PC-3 (cell line): ENCODE data around the gene SCARB1.

ENCODE experiments used
- EZH2phosphoT487 ChIP-seq: fragments of 300-600 bp; sonication (generic); IDR thresholded peaks from 2 replicates; pipeline ENCODE4 v1.6.1; 2018; ENCODE audit warnings: mild to moderate bottlenecking, antibody characterized with exemption, low read length, borderline replicate concordance
- TF ChIP-seq, protein P1 (sequence below): fragments of 300-600 bp; sonication (generic); conservative IDR thresholded peaks from 2 replicates; pipeline ENCODE4 v1.5.1; 2017; ENCODE audit warnings: antibody characterized with exemption, low read depth, mild to moderate bottlenecking, low read length

DNA sequence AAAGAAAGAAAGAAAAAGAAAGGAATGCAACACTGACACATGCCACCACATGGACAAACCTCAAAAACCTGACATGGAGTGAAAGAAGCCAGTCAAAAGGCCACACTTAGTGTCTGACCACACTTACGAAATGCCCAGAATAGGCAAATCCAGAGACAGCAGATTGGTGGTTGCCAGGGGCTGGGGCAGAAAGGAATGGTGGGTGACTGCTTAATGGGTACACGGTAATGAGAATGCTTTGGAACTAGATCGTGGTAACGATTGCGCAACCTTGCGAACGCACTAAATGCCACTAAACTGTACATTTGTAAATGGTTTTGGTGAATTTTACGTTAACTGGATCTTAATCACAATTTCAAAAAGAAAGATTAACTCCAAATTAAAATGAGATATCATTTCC is 39.5 kb downstream of the SCARB1 start:
- TF ChIP-seq, protein P1, sequence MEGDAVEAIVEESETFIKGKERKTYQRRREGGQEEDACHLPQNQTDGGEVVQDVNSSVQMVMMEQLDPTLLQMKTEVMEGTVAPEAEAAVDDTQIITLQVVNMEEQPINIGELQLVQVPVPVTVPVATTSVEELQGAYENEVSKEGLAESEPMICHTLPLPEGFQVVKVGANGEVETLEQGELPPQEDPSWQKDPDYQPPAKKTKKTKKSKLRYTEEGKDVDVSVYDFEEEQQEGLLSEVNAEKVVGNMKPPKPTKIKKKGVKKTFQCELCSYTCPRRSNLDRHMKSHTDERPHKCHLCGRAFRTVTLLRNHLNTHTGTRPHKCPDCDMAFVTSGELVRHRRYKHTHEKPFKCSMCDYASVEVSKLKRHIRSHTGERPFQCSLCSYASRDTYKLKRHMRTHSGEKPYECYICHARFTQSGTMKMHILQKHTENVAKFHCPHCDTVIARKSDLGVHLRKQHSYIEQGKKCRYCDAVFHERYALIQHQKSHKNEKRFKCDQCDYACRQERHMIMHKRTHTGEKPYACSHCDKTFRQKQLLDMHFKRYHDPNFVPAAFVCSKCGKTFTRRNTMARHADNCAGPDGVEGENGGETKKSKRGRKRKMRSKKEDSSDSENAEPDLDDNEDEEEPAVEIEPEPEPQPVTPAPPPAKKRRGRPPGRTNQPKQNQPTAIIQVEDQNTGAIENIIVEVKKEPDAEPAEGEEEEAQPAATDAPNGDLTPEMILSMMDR, result no peak
- no peak for TF ChIP-seq EZH2phosphoT487
